GM18499 (cell line): ENCODE results near the gene SLC1A4.

Experiments used
- ATAC-seq: cut with Tn5 transposase; IDR thresholded peaks from one replicate; pipeline ENCODE4 v1.9.1; 2021; ENCODE audit warnings: moderate number of reproducible peaks; ENCODE audit not compliant: insufficient read depth, unreplicated experiment

Gene SLC1A4

GRCh38 chr2:64989126-64989981 is at the start of gene SLC1A4:
SLC1A4 (plus strand) TSS chr2:64989399; CDS start chr2:64989644, 245 bp downstream.
- no peak for ATAC-seq

- no peak for ATAC-seq
These were observed 48.1 kb upstream of the SLC1A4 start for GRCh38 chr2:64941143-64941542.

GRCh38 chr2:64941801-64942200 is 47.4 kb upstream of the SLC1A4 start:
- ATAC-seq: no peak

GRCh38 chr2:64942693-64943092 is 46.5 kb upstream of the SLC1A4 start:
- ATAC-seq: no peak

DNA sequence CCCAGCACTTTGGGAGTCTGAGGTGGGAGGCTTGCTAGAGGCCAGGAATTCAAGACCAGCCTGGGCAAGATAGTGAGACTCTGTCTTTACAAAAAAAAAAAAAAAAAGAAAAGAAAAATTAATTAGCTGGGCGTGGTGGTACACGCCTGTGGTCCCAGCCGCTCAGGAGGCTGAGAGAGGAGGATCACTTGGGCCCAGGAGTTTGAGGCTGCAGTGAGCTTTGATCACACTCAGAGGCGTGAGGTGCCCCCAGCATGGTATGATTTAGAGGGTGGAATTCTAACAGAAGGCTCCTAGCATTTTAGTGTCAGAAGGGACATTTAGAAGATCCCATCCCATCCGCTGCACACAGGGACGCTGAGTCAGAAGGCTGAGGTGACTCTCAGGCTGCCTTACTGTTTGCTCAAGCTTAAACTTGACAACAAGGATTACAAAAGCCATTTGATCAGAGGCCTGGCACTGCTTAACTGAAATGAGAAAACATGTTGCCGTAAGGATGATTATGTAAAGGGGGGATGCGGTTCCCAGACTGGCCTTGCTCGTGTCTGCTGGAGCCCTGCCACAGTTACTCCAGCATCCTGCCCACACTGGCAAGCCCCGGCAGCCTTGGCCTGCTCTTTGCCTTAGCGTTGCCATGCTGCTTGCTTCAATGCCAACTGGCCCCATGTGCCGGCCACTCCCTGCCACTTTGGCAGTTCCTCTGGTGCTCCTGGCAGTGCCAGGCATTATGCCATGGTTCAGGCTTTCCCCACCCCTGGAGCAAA is 45.6 kb upstream of the SLC1A4 start:
- no peak for ATAC-seq

- no peak for ATAC-seq
These were observed 44.7 kb upstream of the SLC1A4 start for GRCh38 chr2:64944484-64944883.

DNA sequence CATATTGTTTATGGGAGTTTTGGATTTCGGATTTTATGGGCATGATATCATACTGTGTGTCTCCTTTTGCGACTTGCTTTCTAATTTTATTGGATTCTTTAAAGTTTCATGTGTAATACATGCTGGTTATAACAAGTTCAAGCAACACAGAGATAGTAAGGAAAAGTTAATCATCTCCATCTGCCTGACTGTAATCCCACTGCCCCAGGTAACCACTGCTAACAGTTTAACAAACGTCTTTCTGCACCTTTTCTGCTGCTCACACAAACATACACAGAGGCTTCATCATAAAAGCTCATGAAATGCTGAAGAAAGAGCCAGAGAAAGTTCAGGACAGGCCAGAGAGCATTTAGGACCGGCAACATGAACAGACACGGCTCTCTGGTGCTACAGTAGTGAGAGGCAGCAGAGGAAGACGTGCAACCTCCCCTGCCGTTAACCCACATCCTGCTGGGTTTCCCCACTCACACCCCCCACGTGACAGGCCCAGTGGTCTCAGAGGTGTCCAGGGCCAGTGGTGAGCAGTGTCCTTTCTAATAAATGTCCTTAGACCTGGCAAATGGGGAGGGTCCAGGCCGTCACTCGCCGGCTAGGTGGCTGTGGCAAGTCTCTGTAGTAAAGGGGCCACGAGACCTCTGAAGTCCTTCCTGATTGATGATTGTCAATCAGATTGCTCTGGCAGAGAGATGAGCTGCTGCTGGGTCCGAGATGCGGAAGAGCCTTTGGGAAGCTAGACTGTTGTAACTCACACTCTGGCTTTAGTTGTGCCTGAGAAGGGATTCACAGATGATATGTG is 43.0 kb upstream of the SLC1A4 start:
- peak; percentile 68 for ATAC-seq

GRCh38 chr2:64946769-64947247 is 42.4 kb upstream of the SLC1A4 start:
- no peak for ATAC-seq

- no peak for ATAC-seq
These were observed 41.3 kb upstream of the SLC1A4 start for GRCh38 chr2:64947885-64948284.

- no peak for ATAC-seq
These were observed 38.7 kb upstream of the SLC1A4 start for GRCh38 chr2:64950226-64951160.

DNA sequence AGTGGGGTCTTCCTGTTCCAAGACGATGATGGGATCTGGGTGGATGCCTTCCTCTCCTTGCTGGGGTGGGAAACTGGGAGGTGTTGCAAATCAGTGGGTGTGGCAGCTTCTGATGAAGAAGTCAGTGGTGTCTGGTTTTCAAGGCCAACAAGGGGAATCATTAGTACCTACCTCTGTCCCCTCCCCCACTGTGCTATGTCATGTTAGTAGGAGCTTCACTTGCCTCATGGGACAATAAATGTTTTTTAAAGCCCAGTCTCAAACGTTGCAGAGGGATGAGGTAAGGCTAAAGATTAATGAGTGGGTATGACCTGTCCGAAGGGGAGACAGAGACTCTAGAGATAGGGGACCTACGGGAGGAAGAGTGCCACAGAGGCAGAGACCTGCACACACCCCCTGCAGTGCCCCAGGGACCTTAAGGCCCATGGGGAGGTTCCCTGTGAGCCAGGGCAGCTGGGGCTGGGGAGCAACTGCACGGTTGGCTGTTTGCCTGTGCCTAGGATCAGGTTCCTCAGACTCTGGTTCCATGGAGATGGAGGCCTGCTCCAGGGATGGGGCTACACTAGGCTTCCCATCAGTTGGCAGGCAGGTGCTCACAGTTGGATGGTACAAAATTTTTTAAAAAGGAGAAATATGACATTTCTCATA is 37.8 kb upstream of the SLC1A4 start:
- no peak for ATAC-seq

DNA sequence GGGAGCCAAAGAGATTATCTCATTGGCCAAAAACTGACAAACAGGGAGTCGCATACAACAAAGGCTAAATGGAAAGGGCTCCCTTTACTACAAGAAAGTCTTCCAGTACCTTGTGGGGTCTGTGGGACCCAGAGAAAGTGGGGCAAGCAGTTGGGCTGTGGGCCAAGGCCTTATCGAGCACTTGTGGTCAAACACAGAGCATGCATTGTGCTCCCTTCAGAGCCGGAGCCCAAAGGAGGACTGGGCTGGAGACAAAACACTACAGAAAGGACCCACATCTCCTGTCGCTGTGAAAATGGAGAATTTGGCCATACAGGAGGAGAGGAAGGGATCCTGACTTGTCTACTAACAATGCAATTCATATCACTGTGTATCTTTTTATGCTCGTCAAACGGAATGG is 37.1 kb upstream of the SLC1A4 start:
- no peak for ATAC-seq

- ATAC-seq: no peak
These were observed 36.4 kb upstream of the SLC1A4 start for GRCh38 chr2:64952511-64953482.

DNA sequence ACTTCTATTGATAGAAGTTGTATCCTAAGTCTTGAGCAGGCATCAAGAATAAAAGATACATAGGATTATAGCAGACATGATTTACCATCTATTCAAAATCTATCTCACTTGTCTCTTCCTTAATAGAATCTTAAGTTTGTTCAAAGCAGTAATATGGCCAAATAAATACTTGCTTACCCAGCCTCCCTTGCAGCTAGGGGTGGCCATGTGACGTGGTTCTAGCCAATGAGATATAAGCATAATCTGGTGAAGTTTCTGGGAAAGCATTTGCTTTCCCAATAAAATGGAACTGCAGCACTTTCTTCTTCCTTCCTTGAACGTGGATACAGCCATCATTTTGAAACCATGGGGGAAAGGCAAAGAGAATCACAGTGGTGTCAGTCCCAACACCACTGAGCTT is 33.7 kb upstream of the SLC1A4 start:
- ATAC-seq: no peak

- ATAC-seq: no peak
These were observed 31.9 kb upstream of the SLC1A4 start for GRCh38 chr2:64957109-64957903.

DNA sequence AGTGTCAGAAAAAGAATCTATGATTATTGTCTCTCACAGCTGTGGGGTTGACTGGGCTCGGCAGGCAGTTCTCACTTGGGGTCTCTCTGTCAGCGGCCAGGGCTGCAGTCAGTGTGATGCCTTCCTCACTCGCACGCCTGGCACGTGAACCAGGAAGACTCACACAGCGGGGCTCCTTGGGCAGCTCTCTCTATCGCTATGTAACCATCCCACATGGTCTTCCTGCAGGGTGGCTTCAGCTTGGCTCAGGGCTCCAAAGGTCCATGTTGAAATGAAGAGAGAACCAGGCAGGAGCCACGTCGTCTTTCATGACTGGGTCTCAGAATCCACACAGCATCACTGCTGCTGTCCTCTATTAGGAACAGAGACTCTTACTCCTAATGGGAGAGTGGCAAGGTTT is 30.6 kb upstream of the SLC1A4 start:
- ATAC-seq: no peak

DNA sequence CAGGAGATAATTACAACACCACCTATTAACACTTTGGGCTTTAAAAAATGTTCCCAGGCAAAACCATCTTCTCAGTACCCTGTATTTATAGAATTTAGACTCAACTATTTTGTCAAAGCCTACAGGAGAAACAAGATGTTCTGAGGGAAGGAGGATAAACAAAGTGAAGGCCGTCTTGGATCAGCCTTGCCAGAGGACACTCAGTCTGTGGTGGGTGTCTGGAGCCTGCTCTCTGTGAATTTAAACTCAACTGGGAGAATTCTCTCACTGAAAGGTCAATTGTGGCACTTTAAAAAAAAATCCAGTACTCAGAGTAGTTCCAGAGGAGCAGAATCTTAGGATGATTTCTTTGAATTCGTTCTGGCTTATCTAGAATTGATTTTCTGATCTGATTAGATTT is 28.4 kb upstream of the SLC1A4 start:
- ATAC-seq: no peak
